MCF 10A (cell line): ENCODE measurements around the gene CYP2A6. TPM values are rescaled to one million over a fixed set of nuclear protein-coding genes. Genes with fewer than 3 reads are reported as not detected.
"Not testable (repeated sequence)": the region's sequence is repeated elsewhere in the genome, so short reads cannot be mapped to it uniquely, and the experiment has no call there.

Experiments used
- Bru-seq: library from RNA; stranded (reverse); fragments of 400-500 nt; gene quantifications from one replicate; lab custom pipeline; 2021; lab: Mats Ljungman, UMichigan
- BruChase-seq, 2 experiments: library from RNA; stranded (reverse); fragments of 400-500 nt; gene quantifications; one replicate each; lab custom pipeline; 2021; lab: Mats Ljungman, UMichigan
- BruUV-seq: library from RNA; stranded (reverse); fragments of 400-500 nt; replicated peaks from 2 replicates; lab custom pipeline; 2021; lab: Mats Ljungman, UMichigan
- CTCF ChIA-PET: fragments of 300-600 bp; sonication (Branson Sonifier 250); formaldehyde crosslinking; extraction: SDS; loops from one replicate; lab custom pipeline; 2021; ENCODE audit warnings: antibody characterized with exemption, inconsistent platforms; lab: Yijun Ruan, JAX
- POLR2A ChIA-PET: fragments of 300-600, 350-650 bp; sonication (Branson Sonifier 250); formaldehyde crosslinking; extraction: SDS; loops from one replicate; lab custom pipeline; 2020; ENCODE audit warnings: antibody characterized with exemption, inconsistent platforms; lab: Yijun Ruan, JAX
- DNase-seq: peaks from one replicate; pipeline ENCODE4 v3.0.0-alpha.2; 2018; ENCODE audit not compliant: unreplicated experiment
- H3K27ac Mint-ChIP-seq: one replicate; pipeline ENCODE4 v1.8.0; 2022; ENCODE audit warnings: mild to moderate bottlenecking, low read depth, mixed read lengths; ENCODE audit not compliant: unreplicated experiment
- H3K27me3 Mint-ChIP-seq: one replicate; pipeline ENCODE4 v1.8.0; 2022; ENCODE audit warnings: mixed read lengths; ENCODE audit not compliant: insufficient read depth, unreplicated experiment
- H3K36me3 Mint-ChIP-seq: one replicate; pipeline ENCODE4 v1.8.0; 2022; ENCODE audit warnings: mild to moderate bottlenecking, moderate library complexity, mixed read lengths; ENCODE audit not compliant: insufficient read depth, unreplicated experiment
- H3K4me1 Mint-ChIP-seq: one replicate; pipeline ENCODE4 v1.8.0; 2022; ENCODE audit warnings: mixed read lengths; ENCODE audit not compliant: insufficient read depth, unreplicated experiment
- H3K4me3 Mint-ChIP-seq: one replicate; pipeline ENCODE4 v1.8.0; 2022; ENCODE audit warnings: mild to moderate bottlenecking, moderate library complexity, mixed read lengths; ENCODE audit not compliant: unreplicated experiment
- H3K9me3 Mint-ChIP-seq: one replicate; pipeline ENCODE4 v1.8.0; 2022; ENCODE audit warnings: mixed read lengths; ENCODE audit not compliant: unreplicated experiment
- CTCF ChIP-seq: fragments of 200-600 bp; IDR thresholded peaks from one replicate; pipeline ENCODE4 v1.8.0; 2022; ENCODE audit warnings: antibody characterized with exemption, mild to moderate bottlenecking; ENCODE audit not compliant: unreplicated experiment
- intact Hi-C: fragments of 100-400 bp; cut with micrococcal nuclease; formaldehyde crosslinking; loops from 2 replicates; pipeline ENCODE4 v1.14.1; 2022
- long read RNA-seq: library from polyadenylated mRNA; stranded (forward); transcript quantifications from one replicate; pipeline ENCODE4 v2.0.0, GENCODE V29; 2022
- total RNA-seq: library from RNA; stranded (reverse); gene quantifications from 2 replicates; pipeline ENCODE4 v1.2.3, GENCODE V29; 2022

The CYP2A6 gene
- total RNA-seq, result not detected in 2 replicates
- not detected for Bru-seq, nascent RNA
- not detected for BruChase-seq, experiment 1, labeled RNA remaining after a 6-hour chase
- not detected for BruChase-seq, experiment 2, labeled RNA remaining after a 2-hour chase
- long read RNA-seq, result 0 reads

- intact Hi-C loops, result not testable (repeated sequence)
- POLR2A ChIA-PET, result interaction anchor here (1.1 kb wide), 1 partner anchor 18 kb away, joined by 5 read pairs; no protein-coding TSS in a partner anchor
These were observed at the start of gene CYP2A6 for GRCh38 chr19:40850277-40850676. Gene CYP2A6 (minus strand): TSS chr19:40850447. CDS start chr19:40850426, 21 bp downstream.

GRCh38 chr19:40899964-40900363 is 49.7 kb upstream of the CYP2A6 start:
- intact Hi-C loops, H3K9me3 Mint-ChIP-seq, H3K36me3 Mint-ChIP-seq, H3K4me1 Mint-ChIP-seq, H3K27ac Mint-ChIP-seq, BruUV-seq, CTCF ChIA-PET, POLR2A ChIA-PET, DNase-seq, H3K4me3 Mint-ChIP-seq: not testable (repeated sequence)
- H3K27me3 Mint-ChIP-seq, result peaks cover 51% of the 10 kb centered on the region

More at GRCh38 chr19:40850277-40850676, at the start of gene CYP2A6:
- H3K4me1 Mint-ChIP-seq, CTCF ChIA-PET, H3K27ac Mint-ChIP-seq, H3K9me3 Mint-ChIP-seq, BruUV-seq, DNase-seq, H3K4me3 Mint-ChIP-seq, H3K36me3 Mint-ChIP-seq: not testable (repeated sequence)
- H3K27me3 Mint-ChIP-seq, result peaks cover 66% of the 10 kb centered on the region

GRCh38 chr19:40896843-40897789 is 46.9 kb upstream of the CYP2A6 start:
- peak; percentile 73 for DNase-seq
- CTCF ChIA-PET, H3K4me3 Mint-ChIP-seq: not testable (repeated sequence)

GRCh38 chr19:40896418-40896796 is 46.2 kb upstream of the CYP2A6 start:
- BruUV-seq, result no TSS peak
- no peaks in the 10 kb centered on the region for H3K9me3 Mint-ChIP-seq
- intact Hi-C loops, result no loop called here
- H3K4me3 Mint-ChIP-seq, result no peak overlapping the region
- CTCF ChIA-PET, result no interaction called here
- no peak overlapping the region for H3K27ac Mint-ChIP-seq
- peaks cover 5% of the 10 kb centered on the region for H3K4me1 Mint-ChIP-seq
- peaks cover 61% of the 10 kb centered on the region for H3K27me3 Mint-ChIP-seq
- no peak for TF ChIP-seq CTCF
- H3K36me3 Mint-ChIP-seq, result no peaks in the 10 kb centered on the region
- DNase-seq, result no peak
- POLR2A ChIA-PET, result no interaction called here

More at GRCh38 chr19:40896843-40897789, 46.9 kb upstream of the CYP2A6 start:
- H3K27me3 Mint-ChIP-seq, result peaks cover 62% of the 10 kb centered on the region
- H3K9me3 Mint-ChIP-seq, intact Hi-C loops, H3K4me1 Mint-ChIP-seq, H3K27ac Mint-ChIP-seq, POLR2A ChIA-PET, BruUV-seq, H3K36me3 Mint-ChIP-seq: not testable (repeated sequence)

GRCh38 chr19:40893112-40893511 is 42.9 kb upstream of the CYP2A6 start:
- no TSS peak for BruUV-seq
- DNase-seq, result no peak
- H3K4me3 Mint-ChIP-seq, result no peak overlapping the region
- peaks cover 5% of the 10 kb centered on the region for H3K4me1 Mint-ChIP-seq
- TF ChIP-seq CTCF, result no peak
- peaks cover 73% of the 10 kb centered on the region for H3K27me3 Mint-ChIP-seq
- ChIA-PET POLR2A (interaction anchor here (0.7 kb wide), 1 partner anchor 1400 kb away, joined by 5 read pairs; no protein-coding TSS in a partner anchor), CTCF (interaction anchor here (0.6 to 0.7 kb wide), 3 partner anchors 47 to 257 kb away, joined by 3 read pairs; partner anchors contain the start of gene EGLN2)
- H3K27ac Mint-ChIP-seq, result no peak overlapping the region
- no peaks in the 10 kb centered on the region for H3K9me3 Mint-ChIP-seq
- intact Hi-C loops, result no loop called here
- H3K36me3 Mint-ChIP-seq, result no peaks in the 10 kb centered on the region
